Right atrium auricular region (tissue), 2 donors: Measurements from ENCODE around the gene PIRT. TPM values are rescaled to one million over a fixed set of nuclear protein-coding genes. Genes with fewer than 3 reads are reported as not detected.

Source experiments
- DNase-seq: peaks from one replicate; pipeline ENCODE4 v3.0.0-alpha.2; 2019; ENCODE audit warnings: low spot score
- H3K27ac ChIP-seq, 2 donors: fragments of 200-600 bp; sonication (generic); 1 replicate in 1 of 2; 2 replicates in 1 of 2; pipeline ENCODE4 v1.5.1; 2016 to 2019
- H3K27me3 ChIP-seq, 2 donors: fragments of 200-600 bp; sonication (generic); one replicate each; pipeline versions ENCODE4 v1.5.1 to v1.6.0; 2017 to 2019
- H3K36me3 ChIP-seq: fragments of 200-600 bp; sonication (generic); one replicate; pipeline ENCODE4 v1.5.1; 2016
- H3K4me1 ChIP-seq, 2 donors: fragments of 200-600 bp; sonication (generic); one replicate each; pipeline versions ENCODE4 v1.5.1 to v1.6.0; 2017 to 2019
- H3K4me3 ChIP-seq, 2 donors: fragments of 200-600 bp; sonication (generic); 1 replicate in 1 of 2; 2 replicates in 1 of 2; pipeline ENCODE4 v1.5.1; 2017 to 2019; ENCODE audit warnings: mild to moderate bottlenecking in 1 of 2, moderate library complexity in 1 of 2
- H3K9me3 ChIP-seq, 2 donors: fragments of 200-600 bp; sonication (generic); one replicate each; pipeline ENCODE4 v1.5.1; 2019
- total RNA-seq, 2 donors: library from RNA; depleted of rRNA; stranded (reverse); fragments of >200 nt; gene quantifications; one replicate each; pipeline ENCODE4 v1.1.0, GENCODE V29; 2016
- TF ChIP-seq, protein P1 (sequence below), 2 donors: fragments of 200-600 bp; sonication (generic); IDR thresholded peaks; one replicate each; pipeline ENCODE4 v1.5.1; 2019; ENCODE audit warnings: antibody characterized with exemption in 2 of 2

The PIRT gene
- total RNA-seq, 2 donors from 2014 or later = not detected

DNA sequence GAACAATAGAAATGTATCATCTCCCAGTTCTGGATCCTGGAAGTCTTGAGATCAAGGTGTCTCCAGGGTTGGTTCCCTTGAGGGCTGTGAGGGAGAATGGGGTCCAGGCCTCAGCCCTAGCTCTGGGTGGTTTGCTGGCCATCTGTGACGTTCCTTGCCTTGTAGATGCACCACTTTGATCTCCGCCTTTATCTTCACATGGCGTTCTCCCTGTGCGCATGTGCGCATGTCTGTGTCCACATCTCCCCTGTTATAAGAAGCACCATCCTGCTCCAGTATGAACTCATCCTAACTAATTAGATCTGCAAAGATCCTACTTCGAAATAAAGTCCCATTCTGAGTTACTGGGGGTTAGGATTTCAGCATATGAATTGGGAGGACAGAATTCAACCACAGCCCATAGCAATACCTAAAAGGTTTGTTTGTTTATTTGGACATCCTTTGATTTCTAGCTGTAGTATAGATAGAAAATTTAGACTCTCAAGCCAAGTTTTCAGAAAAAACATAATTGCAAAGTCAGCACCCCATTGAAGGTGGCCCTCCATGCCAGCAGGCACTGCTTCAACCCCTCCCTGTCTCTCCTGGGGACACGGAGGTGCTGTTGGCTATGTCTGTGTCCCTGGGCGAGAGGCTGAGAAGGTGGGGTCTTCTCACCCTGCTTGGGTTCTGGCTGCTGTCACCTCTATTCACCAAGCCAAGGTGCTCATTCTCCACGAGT lies 31.2 kb downstream of the PIRT start:
- Histone ChIP-seq H3K9me3 (no peaks in the 10 kb centered on the region), H3K36me3 (no peaks in the 10 kb centered on the region), H3K4me3 (no peak overlapping the region), H3K4me1 (no peaks in the 10 kb centered on the region), H3K27me3 (no peaks in the 10 kb centered on the region), H3K27ac (no peak overlapping the region)
- DNase-seq = no peak
- TF ChIP-seq, protein P1, sequence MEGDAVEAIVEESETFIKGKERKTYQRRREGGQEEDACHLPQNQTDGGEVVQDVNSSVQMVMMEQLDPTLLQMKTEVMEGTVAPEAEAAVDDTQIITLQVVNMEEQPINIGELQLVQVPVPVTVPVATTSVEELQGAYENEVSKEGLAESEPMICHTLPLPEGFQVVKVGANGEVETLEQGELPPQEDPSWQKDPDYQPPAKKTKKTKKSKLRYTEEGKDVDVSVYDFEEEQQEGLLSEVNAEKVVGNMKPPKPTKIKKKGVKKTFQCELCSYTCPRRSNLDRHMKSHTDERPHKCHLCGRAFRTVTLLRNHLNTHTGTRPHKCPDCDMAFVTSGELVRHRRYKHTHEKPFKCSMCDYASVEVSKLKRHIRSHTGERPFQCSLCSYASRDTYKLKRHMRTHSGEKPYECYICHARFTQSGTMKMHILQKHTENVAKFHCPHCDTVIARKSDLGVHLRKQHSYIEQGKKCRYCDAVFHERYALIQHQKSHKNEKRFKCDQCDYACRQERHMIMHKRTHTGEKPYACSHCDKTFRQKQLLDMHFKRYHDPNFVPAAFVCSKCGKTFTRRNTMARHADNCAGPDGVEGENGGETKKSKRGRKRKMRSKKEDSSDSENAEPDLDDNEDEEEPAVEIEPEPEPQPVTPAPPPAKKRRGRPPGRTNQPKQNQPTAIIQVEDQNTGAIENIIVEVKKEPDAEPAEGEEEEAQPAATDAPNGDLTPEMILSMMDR (IDR thresholded peaks at IDR 0.05) = no peak

DNA sequence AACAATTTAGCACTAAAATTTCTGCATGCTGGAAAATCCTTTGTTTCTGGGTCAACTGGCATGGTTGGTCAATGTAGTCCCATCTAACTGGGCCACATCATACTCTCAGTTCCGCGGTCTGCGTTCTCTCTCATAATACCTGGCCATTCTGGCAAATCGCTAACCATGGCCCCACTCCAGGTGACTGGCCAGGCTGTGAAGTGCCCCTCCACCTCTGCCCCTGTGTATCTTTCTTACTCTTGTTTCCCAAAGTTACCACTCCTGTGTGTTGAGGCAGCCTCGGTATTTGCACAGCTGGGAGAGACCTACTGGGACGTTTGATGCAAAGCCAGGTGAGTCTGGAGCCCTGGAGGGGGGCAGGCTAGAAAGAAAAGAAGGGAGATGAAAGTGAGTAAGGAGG lies 32.0 kb downstream of the PIRT start:
- TF ChIP-seq, protein P1 (IDR thresholded peaks at IDR 0.05) = no peak
- H3K9me3 ChIP-seq = no peaks in the 10 kb centered on the region
- H3K27me3 ChIP-seq = no peaks in the 10 kb centered on the region
- no peak overlapping the region for H3K4me3 ChIP-seq
- no peaks in the 10 kb centered on the region for H3K4me1 ChIP-seq
- no peak for DNase-seq
- no peaks in the 10 kb centered on the region for H3K36me3 ChIP-seq
- H3K27ac ChIP-seq = no peak overlapping the region

DNA sequence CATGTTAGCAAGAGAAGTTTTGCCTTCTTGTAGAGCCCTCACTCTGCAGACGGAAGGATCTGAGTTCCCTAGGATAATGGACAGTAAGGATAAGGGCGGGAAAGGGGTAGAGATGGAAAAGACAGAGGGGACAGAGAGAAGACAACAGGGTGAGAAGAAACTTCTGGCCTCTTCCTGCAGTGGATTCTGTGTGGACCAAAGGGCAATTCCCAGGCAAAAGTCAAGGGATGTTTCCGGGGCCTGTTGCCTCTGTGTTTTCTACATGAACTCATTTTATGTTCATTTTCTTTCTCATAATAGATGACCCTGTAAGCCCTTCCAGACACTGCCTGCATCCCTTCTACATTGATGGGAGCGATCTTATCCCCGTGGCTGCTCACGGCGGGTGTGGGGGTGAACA lies 33.3 kb downstream of the PIRT start:
- Histone ChIP-seq H3K4me3 (no peak overlapping the region), H3K9me3 (no peaks in the 10 kb centered on the region), H3K4me1 (no peaks in the 10 kb centered on the region), H3K27ac (no peak overlapping the region), H3K36me3 (no peaks in the 10 kb centered on the region), H3K27me3 (no peaks in the 10 kb centered on the region)
- DNase-seq = no peak
- TF ChIP-seq, protein P1 (IDR thresholded peaks at IDR 0.05) = no peak

- Histone ChIP-seq H3K4me1 (no peaks in the 10 kb centered on the region), H3K36me3 (no peaks in the 10 kb centered on the region), H3K27ac (no peak within 1 kb of the TSS), H3K9me3 (no peaks in the 10 kb centered on the region), H3K4me3 (no peak within 1 kb of the TSS), H3K27me3 (no peaks in the 10 kb centered on the region)
- DNase-seq = no peak
- TF ChIP-seq, protein P1 (IDR thresholded peaks at IDR 0.05) = no peak
Measured at GRCh38 chr17:10803830-10804475, 33.9 kb downstream of the PIRT start, which contains the start of gene TMEM238L. TMEM238L (minus strand) TSS chr17:10804099; CDS start chr17:10803963, 136 bp downstream.

DNA sequence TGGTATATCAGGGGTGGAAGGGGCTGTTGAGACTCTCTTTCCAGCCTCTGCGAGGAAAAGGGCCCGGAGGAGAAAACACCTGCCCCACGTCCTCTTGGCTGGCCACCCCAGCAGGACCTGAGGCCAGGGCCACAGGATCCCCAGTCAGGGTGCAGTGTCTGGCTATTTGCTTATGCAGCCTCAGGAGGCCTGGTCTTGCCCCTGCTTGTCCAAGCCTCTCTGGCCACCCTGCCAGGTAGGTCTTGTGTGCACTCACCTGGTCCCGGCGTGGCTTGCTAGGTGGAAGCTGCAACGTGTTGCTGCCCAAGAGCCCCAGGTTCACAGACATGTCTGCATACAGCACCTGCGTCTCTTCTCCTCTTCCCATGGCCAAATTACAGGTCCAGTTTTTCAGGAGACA lies 34.5 kb downstream of the PIRT start:
- Histone ChIP-seq H3K4me1 (peaks cover 0 to 3% of the 10 kb centered on the region in 2 donors), H3K27ac (no peak overlapping the region), H3K27me3 (no peaks in the 10 kb centered on the region), H3K9me3 (no peaks in the 10 kb centered on the region), H3K4me3 (no peak overlapping the region), H3K36me3 (no peaks in the 10 kb centered on the region)
- DNase-seq = no peak
- TF ChIP-seq, protein P1 (IDR thresholded peaks at IDR 0.05) = no peak
